GM12878 (cell line): ENCODE data around the gene SPCS3. TPM values are rescaled to one million over a fixed set of nuclear protein-coding genes. Genes with fewer than 3 reads are reported as not detected.
"Not testable (repeated sequence)": the region's sequence is repeated elsewhere in the genome, so short reads cannot be mapped to it uniquely, and the experiment has no call there.

Source experiments
- ATAC-seq: fragments of 200-7000 bp; cut with Tn5 transposase; 3 replicates; pipeline ENCODE4 v1.9.1; 2020; ENCODE audit warnings: mild to moderate bottlenecking, moderate library complexity
- BruUV-seq: library from RNA; stranded (reverse); fragments of 400-500 nt; replicated peaks from 2 replicates; lab custom pipeline; 2021; lab: Mats Ljungman, UMichigan
- CTCF ChIA-PET: fragments of 300-600 bp; sonication (Branson Sonifier 250); formaldehyde crosslinking; extraction: SDS; loops from one replicate; lab custom pipeline; 2021; ENCODE audit warnings: inconsistent platforms; lab: Yijun Ruan, JAX
- POLR2A ChIA-PET: fragments of 350-600 bp; formaldehyde crosslinking; extraction: SDS; loops from one replicate; lab custom pipeline; 2021; ENCODE audit warnings: inconsistent platforms; lab: Charles Lee
- RAD21 ChIA-PET: fragments of 300-600 bp; sonication (Branson Sonifier 250); formaldehyde crosslinking; loops from one replicate; lab custom pipeline; 2023; ENCODE audit warnings: antibody characterized with exemption; ENCODE audit not compliant: unreplicated experiment; lab: Charles Lee
- SMC1A ChIA-PET: fragments of 300-600 bp; sonication (Branson Sonifier 250); formaldehyde crosslinking; loops from one replicate; lab custom pipeline; 2023; ENCODE audit not compliant: unreplicated experiment, uncharacterized antibody; lab: Charles Lee
- DNase-seq: peaks from one replicate; pipeline ENCODE4 v3.0.0-alpha.2; 2011; ENCODE audit warnings: low read depth, low spot score
- FAIRE-seq: peaks from 3 replicates; lab custom pipeline; 2011; peaks lifted over from hg19 to GRCh38; lab: Jason Lieb, UNC
- H2AFZ ChIP-seq: 2 replicates; pipeline ENCODE4 v1.6.0; 2011; ENCODE audit warnings: low read depth, low read length, control low read depth; ENCODE audit not compliant: control insufficient read depth
- H3K27ac ChIP-seq: 2 replicates; pipeline ENCODE4 v1.5.1; 2011; ENCODE audit warnings: control low read depth; ENCODE audit not compliant: control insufficient read depth, insufficient read depth
- H3K27me3 ChIP-seq, 2 experiments: replicated peaks in 1 of 2; 2 replicates each; pipeline versions ENCODE4 v1.6.0 to v1.6.1; 2011; ENCODE audit warnings: low read length in 1 of 2; ENCODE audit not compliant: control insufficient read depth in 2 of 2, insufficient read depth in 2 of 2
- H3K36me3 ChIP-seq, 2 experiments: 2 replicates each; pipeline ENCODE4 v1.5.1; 2011; ENCODE audit warnings: low read length in 1 of 2; ENCODE audit not compliant: control insufficient read depth in 2 of 2, insufficient read depth in 2 of 2
- H3K4me1 ChIP-seq: 2 replicates; pipeline ENCODE4 v1.6.1; 2011; ENCODE audit warnings: mild to moderate bottlenecking, low read length, moderate library complexity, mixed read lengths; ENCODE audit not compliant: control insufficient read depth, insufficient read depth
- H3K4me2 ChIP-seq: 2 replicates; pipeline ENCODE4 v1.6.0; 2011; ENCODE audit warnings: control low read depth; ENCODE audit not compliant: control insufficient read depth, insufficient read depth
- H3K4me3 ChIP-seq: fragments of 200-600 bp; sonication (generic); 2 replicates; pipeline ENCODE4 v1.5.1; 2016
- H3K79me2 ChIP-seq: 2 replicates; pipeline ENCODE4 v1.6.0; 2011; ENCODE audit warnings: low read length; ENCODE audit not compliant: control insufficient read depth, insufficient read depth
- H3K9ac ChIP-seq: 2 replicates; pipeline ENCODE4 v1.8.0; 2011; ENCODE audit warnings: low read length, control low read depth, mixed read lengths; ENCODE audit not compliant: control insufficient read depth, insufficient read depth
- H3K9me3 ChIP-seq: replicated peaks from 3 replicates; pipeline ENCODE4 v1.5.1; 2011; ENCODE audit warnings: mild to moderate bottlenecking, low read length; ENCODE audit not compliant: control insufficient read depth, insufficient read depth
- H4K20me1 ChIP-seq: 2 replicates; pipeline ENCODE4 v1.6.0; 2011; ENCODE audit not compliant: control insufficient read depth, insufficient read depth
- HDAC6 ChIP-seq: fragments of 200-600 bp; sonication (generic); IDR thresholded peaks from one replicate; pipeline ENCODE4 v1.8.0; 2017; ENCODE audit warnings: antibody characterized with exemption; ENCODE audit not compliant: unreplicated experiment
- KDM1A ChIP-seq: fragments of 200-600 bp; sonication (generic); IDR thresholded peaks from 2 replicates; pipeline ENCODE4 v1.6.1; 2016; ENCODE audit warnings: borderline replicate concordance
- NFIC ChIP-seq: IDR thresholded peaks from 2 replicates; pipeline ENCODE4 v1.6.1; 2012; ENCODE audit warnings: low read depth, mild to moderate bottlenecking, inconsistent platforms, low read length, moderate library complexity
- NR2F1 ChIP-seq: fragments of 450-650 bp; conservative IDR thresholded peaks from 2 replicates; pipeline ENCODE4 v1.6.1; 2017; ENCODE audit warnings: mild to moderate bottlenecking
- SIX5 ChIP-seq: IDR thresholded peaks from 2 replicates; pipeline ENCODE4 v1.6.1; 2011; ENCODE audit warnings: mild to moderate bottlenecking, low read depth, low read length, moderate library complexity; ENCODE audit not compliant: severe bottlenecking
- WGBS: methylation state at CpG from one replicate; pipeline ENCODE4 v1.1.6; 2016; ENCODE audit warnings: low lambda C conversion rate; ENCODE audit not compliant: insufficient replicate concordance, insufficient coverage; ENCODE audit errors: missing lambda C conversion rate; 5-methylcytosine and 5-hydroxymethylcytosine counted together
- in situ Hi-C: fragments of 300-500 bp; cut with MboI; formaldehyde crosslinking; loops from 9 replicates; pipeline ENCODE4 v1.14.3; 2018; ENCODE audit warnings: mixed read lengths
- intact Hi-C: fragments of 100-400 bp; cut with micrococcal nuclease; formaldehyde crosslinking; loops from one replicate; pipeline ENCODE4 v1.14.2; 2022; ENCODE audit not compliant: unreplicated experiment
- polyA plus RNA-seq, 11 experiments: library from polyadenylated mRNA; depleted of rRNA in 4 of 11; unstranded in 6 of 11; stranded (reverse) in 5 of 11; fragments of >200 nt; fragmentation: Nextera tagmentation in 4 of 11; fragmentation: Illumina TruSeq in 1 of 11; extraction: Ambion mirVana in 4 of 11; extraction: Trizol in 1 of 11; gene quantifications; 1 replicate in 1 of 11; 2 replicates in 10 of 11; pipeline versions ENCODE4 v1.2.1 to v1.2.3, GENCODE V29; 2011 to 2016; ENCODE audit warnings: inconsistent platforms in 2 of 11, missing spikeins in 2 of 11, low read depth in 1 of 11
- total RNA-seq, 4 experiments: library from RNA; depleted of rRNA in 3 of 4; stranded (reverse); fragments of >200 nt in 3 of 4; fragmentation: Illumina TruSeq in 1 of 4; extraction: Trizol in 1 of 4; gene quantifications; 2 replicates each; pipeline versions ENCODE4 v1.2.1 to v1.2.3, GENCODE V29; 2013 to 2021
- TF ChIP-seq, protein P1 (sequence below): fragments of 450-650 bp; IDR thresholded peaks from 2 replicates; pipeline ENCODE4 v1.6.1; 2018; ENCODE audit warnings: mild to moderate bottlenecking, low read depth, moderate library complexity; ENCODE audit not compliant: partially characterized antibody

Gene SPCS3
- total and polyA plus RNA-seq, 10 of the 15 experiments (the other 5 are each of a cell fraction or from before 2014, with no cell fraction given) = 50.0 to 151 (median 76.4) TPM

DNA sequence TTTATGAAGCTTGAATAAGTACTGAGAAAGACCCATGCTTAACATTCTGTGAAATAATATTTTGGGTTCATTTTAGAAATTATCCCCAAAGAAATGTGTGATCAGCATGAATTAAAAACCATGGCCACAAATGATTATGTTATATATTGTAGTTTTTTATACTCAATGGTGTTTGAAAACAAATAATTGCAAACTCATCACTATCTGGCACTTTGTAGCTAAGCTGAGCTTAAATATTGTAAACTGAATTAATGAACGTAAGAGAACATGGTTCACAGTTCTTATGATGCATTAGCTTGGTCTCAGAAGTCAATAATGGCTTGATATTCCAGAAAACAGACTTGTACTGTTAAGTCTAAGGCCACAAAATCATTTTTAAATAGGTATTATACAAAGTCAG is 26.1 kb upstream of the SPCS3 start:
- FAIRE-seq (no peak), ATAC-seq (no peak), DNase-seq (no peak)
- no TSS peak for BruUV-seq
- H3K79me2 ChIP-seq = no peaks in the 10 kb centered on the region
- intact Hi-C loops = no loop called here
- 0 out of 4 replicates have a peak, but pooled peaks cover 0 to 3% of the 10 kb centered on the region in 2 experiments for H3K27me3 ChIP-seq
- no peak overlapping the region for H3K4me3 ChIP-seq
- H2AFZ ChIP-seq = no peak overlapping the region
- WGBS = 0% methylated on average over 1 of the region's 1 CpG
- H3K4me1 ChIP-seq = no peaks in the 10 kb centered on the region
- H3K4me2 ChIP-seq = no peak overlapping the region
- ChIA-PET POLR2A (no interaction called here), RAD21 (no interaction called here), CTCF (interaction anchor here (1.8 kb wide), 2 partner anchors 15 kb away, joined by 4 to 5 read pairs; no protein-coding TSS in a partner anchor), SMC1A (interaction anchor here (1.1 to 1.5 kb wide), 3 partner anchors 9 to 181 kb away, joined by 3 read pairs; no protein-coding TSS in a partner anchor)
- in situ Hi-C loops = no loop called here
- H3K36me3 ChIP-seq = no peaks in the 10 kb centered on the region
- H3K27ac ChIP-seq = no peak overlapping the region
- no peaks in the 10 kb centered on the region for H4K20me1 ChIP-seq
- TF ChIP-seq, protein P1, sequence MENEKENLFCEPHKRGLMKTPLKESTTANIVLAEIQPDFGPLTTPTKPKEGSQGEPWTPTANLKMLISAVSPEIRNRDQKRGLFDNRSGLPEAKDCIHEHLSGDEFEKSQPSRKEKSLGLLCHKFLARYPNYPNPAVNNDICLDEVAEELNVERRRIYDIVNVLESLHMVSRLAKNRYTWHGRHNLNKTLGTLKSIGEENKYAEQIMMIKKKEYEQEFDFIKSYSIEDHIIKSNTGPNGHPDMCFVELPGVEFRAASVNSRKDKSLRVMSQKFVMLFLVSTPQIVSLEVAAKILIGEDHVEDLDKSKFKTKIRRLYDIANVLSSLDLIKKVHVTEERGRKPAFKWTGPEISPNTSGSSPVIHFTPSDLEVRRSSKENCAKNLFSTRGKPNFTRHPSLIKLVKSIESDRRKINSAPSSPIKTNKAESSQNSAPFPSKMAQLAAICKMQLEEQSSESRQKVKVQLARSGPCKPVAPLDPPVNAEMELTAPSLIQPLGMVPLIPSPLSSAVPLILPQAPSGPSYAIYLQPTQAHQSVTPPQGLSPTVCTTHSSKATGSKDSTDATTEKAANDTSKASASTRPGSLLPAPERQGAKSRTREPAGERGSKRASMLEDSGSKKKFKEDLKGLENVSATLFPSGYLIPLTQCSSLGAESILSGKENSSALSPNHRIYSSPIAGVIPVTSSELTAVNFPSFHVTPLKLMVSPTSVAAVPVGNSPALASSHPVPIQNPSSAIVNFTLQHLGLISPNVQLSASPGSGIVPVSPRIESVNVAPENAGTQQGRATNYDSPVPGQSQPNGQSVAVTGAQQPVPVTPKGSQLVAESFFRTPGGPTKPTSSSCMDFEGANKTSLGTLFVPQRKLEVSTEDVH = no peak
- no peak for TF ChIP-seq KDM1A
- no peak for TF ChIP-seq NR2F1
- no peak for TF ChIP-seq SIX5
- TF ChIP-seq NFIC = no peak
- no peak for TF ChIP-seq HDAC6
- no peak overlapping the region for H3K9ac ChIP-seq
- no peaks in the 10 kb centered on the region for H3K9me3 ChIP-seq

DNA sequence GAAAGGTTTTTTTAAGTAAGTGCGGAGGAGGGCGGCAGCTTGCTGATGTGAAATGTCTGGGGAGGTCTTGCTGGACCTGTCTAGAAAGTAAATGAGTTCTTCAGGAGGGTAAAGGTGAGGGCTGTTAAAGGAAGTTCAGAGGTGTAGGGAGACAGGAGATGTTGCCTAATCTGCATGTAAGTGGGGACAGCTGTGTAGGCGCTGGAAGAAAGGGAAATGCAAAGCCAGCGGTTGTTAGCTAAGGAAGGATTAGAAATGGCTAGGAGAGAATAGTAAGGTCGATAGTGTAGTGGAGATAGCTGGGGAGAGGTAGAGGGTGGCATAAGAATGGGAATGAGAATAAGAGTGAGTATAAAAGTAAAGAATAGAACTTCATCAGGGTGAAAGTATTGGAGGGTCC is 23.9 kb upstream of the SPCS3 start:
- WGBS = 67% methylated on average over 5 of the region's 5 CpGs
- RAD21 ChIA-PET, intact Hi-C loops, H3K4me1 ChIP-seq, H3K9me3 ChIP-seq, ATAC-seq, H3K9ac ChIP-seq, H3K4me3 ChIP-seq, BruUV-seq, SMC1A ChIA-PET, POLR2A ChIA-PET, H3K27ac ChIP-seq, H3K36me3 ChIP-seq, in situ Hi-C loops, DNase-seq, CTCF ChIA-PET, H2AFZ ChIP-seq, FAIRE-seq, H3K79me2 ChIP-seq, H4K20me1 ChIP-seq, H3K27me3 ChIP-seq, H3K4me2 ChIP-seq: not testable (repeated sequence)
